ENCODE results near the gene COL6A3.

Gene COL6A3

GRCh38 chr2:237413777-237414661 is at the start of gene COL6A3:
Gene COL6A3 (minus strand): TSS chr2:237414164. CDS start chr2:237396817, 17,347 bp downstream.
- DNase-seq (ENCODE audit: low read depth): peak; percentile 99

GRCh38 chr2:237459741-237460174 is 45.8 kb upstream of the COL6A3 start:
- no peak for DNase-seq (ENCODE audit: low read depth)

- no peak for DNase-seq (ENCODE audit: low read depth)
Observed at GRCh38 chr2:237459226-237459625, 45.3 kb upstream of the COL6A3 start.

GRCh38 chr2:237458519-237458918 is 44.6 kb upstream of the COL6A3 start:
- no peak for DNase-seq (ENCODE audit: low read depth)

GRCh38 chr2:237457388-237457941 is 43.5 kb upstream of the COL6A3 start:
- DNase-seq (ENCODE audit: low read depth): no peak

- DNase-seq (ENCODE audit: low read depth): peak; percentile 81
Observed at GRCh38 chr2:237456200-237456843, 42.4 kb upstream of the COL6A3 start.

GRCh38 chr2:237455764-237456163 is 41.8 kb upstream of the COL6A3 start:
- DNase-seq (ENCODE audit: low read depth): no peak

GRCh38 chr2:237453671-237454070 is 39.7 kb upstream of the COL6A3 start:
- DNase-seq (ENCODE audit: low read depth): no peak

- DNase-seq (ENCODE audit: low read depth): no peak
Observed at GRCh38 chr2:237452861-237453260, 38.9 kb upstream of the COL6A3 start.

- DNase-seq (ENCODE audit: low read depth): no peak
Observed at GRCh38 chr2:237451643-237452469, 37.9 kb upstream of the COL6A3 start.

GRCh38 chr2:237450583-237450982 is 36.6 kb upstream of the COL6A3 start:
- DNase-seq (ENCODE audit: low read depth): no peak

- DNase-seq (ENCODE audit: low read depth): no peak
Observed at GRCh38 chr2:237450108-237450507, 36.1 kb upstream of the COL6A3 start.

- DNase-seq (ENCODE audit: low read depth): no peak
Observed at GRCh38 chr2:237449193-237449881, 35.4 kb upstream of the COL6A3 start.

GRCh38 chr2:237448626-237449025 is 34.7 kb upstream of the COL6A3 start:
- no peak for DNase-seq (ENCODE audit: low read depth)

GRCh38 chr2:237448171-237448570 is 34.2 kb upstream of the COL6A3 start:
- no peak for DNase-seq (ENCODE audit: low read depth)

GRCh38 chr2:237447496-237447895 is 33.5 kb upstream of the COL6A3 start:
- DNase-seq (ENCODE audit: low read depth): no peak

- DNase-seq (ENCODE audit: low read depth): no peak
Observed at GRCh38 chr2:237446338-237446665, 32.3 kb upstream of the COL6A3 start.

GRCh38 chr2:237445611-237446337 is 31.8 kb upstream of the COL6A3 start:
- DNase-seq (ENCODE audit: low read depth): no peak

- DNase-seq (ENCODE audit: low read depth): no peak
Observed at GRCh38 chr2:237444071-237444470, 30.1 kb upstream of the COL6A3 start.

GRCh38 chr2:237441605-237442274 is 27.8 kb upstream of the COL6A3 start:
- peak; percentile 63 for DNase-seq (ENCODE audit: low read depth)
